HCT116 (cell line): ENCODE results near the gene FOXP1. TPM values are rescaled to one million over a fixed set of nuclear protein-coding genes. Genes with fewer than 3 reads are reported as not detected.

Source experiments
- ATAC-seq: fragments of 200-7000 bp; cut with Tn5 transposase; 2 replicates; pipeline ENCODE4 v1.9.1; 2020; ENCODE audit warnings: mild to moderate bottlenecking, moderate library complexity
- BruUV-seq: library from RNA; stranded (reverse); fragments of 400-500 nt; replicated peaks from 2 replicates; lab custom pipeline; 2021; lab: Mats Ljungman, UMichigan
- CTCF ChIA-PET: fragments of 300-600 bp; sonication (Branson Sonifier 250); formaldehyde crosslinking; loops from one replicate; lab custom pipeline; 2021; ENCODE audit warnings: antibody characterized with exemption; lab: Charles Lee
- POLR2A ChIA-PET: fragments of 300-600, 350-600 bp; sonication (Branson Sonifier 250); formaldehyde crosslinking; loops from one replicate; lab custom pipeline; 2021; ENCODE audit warnings: antibody characterized with exemption; lab: Charles Lee
- RAD21 ChIA-PET, 2 experiments: fragments of 300-600 bp; sonication (Branson Sonifier 250); formaldehyde crosslinking; loops; one replicate each; lab custom pipeline; 2023; ENCODE audit warnings: low total read pairs in 2 of 2; ENCODE audit not compliant: uncharacterized antibody in 2 of 2, unreplicated experiment in 2 of 2, low non-redundant PET in 1 of 2; lab: Charles Lee
- DNase-seq: peaks from one replicate; pipeline ENCODE4 v3.0.0-alpha.2; 2010; ENCODE audit warnings: low read depth, low spot score
- H2AFZ ChIP-seq: fragments of 200-600 bp; shearing (Covaris generic), sonication (generic); 2 replicates; pipeline ENCODE4 v1.6.1; 2017; ENCODE audit warnings: low read depth, mixed run types, mixed read lengths, antibody characterized with exemption, low read length; ENCODE audit not compliant: poor library complexity, severe bottlenecking
- H3K27ac ChIP-seq: 2 replicates; pipeline ENCODE4 v1.5.1; 2012; ENCODE audit warnings: low read depth, low read length
- H3K27me3 ChIP-seq: fragments of 200-600 bp; sonication (generic); 2 replicates; pipeline ENCODE4 v1.6.1; 2016; ENCODE audit warnings: mixed run types, low read length, mixed read lengths; ENCODE audit not compliant: insufficient read depth
- H3K36me3 ChIP-seq, 2 experiments: fragments of 200-500 bp in 1 of 2; fragments of 200-600 bp in 1 of 2; sonication (Bioruptor generic) in 1 of 2; sonication (generic) in 1 of 2; 2 replicates each; pipeline versions ENCODE4 v1.5.1 to v1.6.1; 2014 to 2016; ENCODE audit warnings: low read length in 2 of 2, inconsistent platforms in 1 of 2, mixed read lengths in 1 of 2, mixed run types in 1 of 2; ENCODE audit not compliant: insufficient read depth in 2 of 2, control insufficient read depth in 1 of 2
- H3K4me1 ChIP-seq, 2 experiments: fragments of 200-600 bp in 1 of 2; sonication (generic) in 1 of 2; 2 replicates each; pipeline versions ENCODE4 v1.5.1 to v1.6.1; 2012 to 2017; ENCODE audit warnings: low read length in 2 of 2, inconsistent platforms in 1 of 2, mild to moderate bottlenecking in 1 of 2, mixed read lengths in 1 of 2, mixed run types in 1 of 2, moderate library complexity in 1 of 2; ENCODE audit not compliant: insufficient read depth in 2 of 2, control insufficient read depth in 1 of 2
- H3K4me2 ChIP-seq: fragments of 200-600 bp; sonication (generic); 2 replicates; pipeline ENCODE4 v1.6.1; 2017; ENCODE audit warnings: mixed run types, low read length, mixed read lengths
- H3K4me3 ChIP-seq, 2 experiments: fragments of 200-600 bp in 1 of 2; sonication (generic) in 1 of 2; replicated peaks in 1 of 2; 2 replicates each; pipeline ENCODE4 v1.5.1; 2011 to 2016; ENCODE audit warnings: low read length in 2 of 2, control low read depth in 1 of 2, low read depth in 1 of 2, mild to moderate bottlenecking in 1 of 2, mixed read lengths in 1 of 2, mixed run types in 1 of 2
- H3K79me2 ChIP-seq: fragments of 200-600 bp; sonication (generic); 2 replicates; pipeline ENCODE4 v1.6.1; 2017; ENCODE audit warnings: mild to moderate bottlenecking, mixed run types, low read length, moderate library complexity, mixed read lengths; ENCODE audit not compliant: insufficient read depth
- H3K9ac ChIP-seq: fragments of 200-600 bp; sonication (generic); 2 replicates; pipeline ENCODE4 v1.6.1; 2016; ENCODE audit warnings: low read length, mixed read lengths
- H3K9me2 ChIP-seq: fragments of 200-600 bp; sonication (generic), shearing (Covaris generic); 2 replicates; pipeline ENCODE4 v1.6.1; 2017; ENCODE audit warnings: mixed run types, mild to moderate bottlenecking, moderate library complexity; ENCODE audit not compliant: insufficient read depth
- H3K9me3 ChIP-seq, 2 experiments: fragments of 200-500 bp in 1 of 2; fragments of 200-600 bp in 1 of 2; sonication (Bioruptor generic) in 1 of 2; sonication (generic) in 1 of 2; 2 replicates each; pipeline ENCODE4 v1.6.1; 2014 to 2017; ENCODE audit warnings: low read length in 2 of 2, mixed read lengths in 2 of 2, inconsistent platforms in 1 of 2, low read depth in 1 of 2, mild to moderate bottlenecking in 1 of 2, mixed run types in 1 of 2, moderate library complexity in 1 of 2; ENCODE audit not compliant: control insufficient read depth in 1 of 2, insufficient read depth in 1 of 2
- H4K20me1 ChIP-seq: fragments of 200-600 bp; sonication (generic), shearing (Covaris generic); 2 replicates; pipeline ENCODE4 v1.6.1; 2017; ENCODE audit warnings: mixed run types, mild to moderate bottlenecking, moderate library complexity; ENCODE audit not compliant: insufficient read depth
- CTCF ChIP-seq, 3 experiments: fragments of 200-600 bp in 1 of 3; sonication (generic) in 1 of 3; IDR thresholded peaks in 2 of 3; conservative IDR thresholded peaks in 1 of 3; 2 replicates each; pipeline ENCODE4 v1.5.1; 2012 to 2017; ENCODE audit warnings: low read depth in 2 of 3, low read length in 2 of 3, antibody characterized with exemption in 1 of 3, borderline replicate concordance in 1 of 3, control low read depth in 1 of 3, mild to moderate bottlenecking in 1 of 3, mixed read lengths in 1 of 3, mixed run types in 1 of 3, moderate library complexity in 1 of 3; ENCODE audit not compliant: insufficient read depth in 1 of 3
- EGR1 ChIP-seq: IDR thresholded peaks from 2 replicates; pipeline ENCODE4 v1.6.1; 2012; ENCODE audit warnings: low read depth
- ELF1 ChIP-seq: IDR thresholded peaks from 2 replicates; pipeline ENCODE4 v1.6.1; 2012; ENCODE audit warnings: low read depth, borderline replicate concordance
- EZH2 ChIP-seq: fragments of 200-600 bp; sonication (generic); IDR thresholded peaks from 2 replicates; pipeline ENCODE4 v1.6.1; 2017; ENCODE audit warnings: antibody characterized with exemption, mixed run types
- EZH2phosphoT487 ChIP-seq: fragments of 200-600 bp; IDR thresholded peaks from 2 replicates; pipeline ENCODE4 v1.6.1; 2018; ENCODE audit warnings: antibody characterized with exemption, borderline replicate concordance
- FOSL1 ChIP-seq: IDR thresholded peaks from 2 replicates; pipeline ENCODE4 v1.6.1; 2012; ENCODE audit warnings: low read depth
- MAX ChIP-seq: IDR thresholded peaks from 2 replicates; pipeline ENCODE4 v1.6.1; 2012
- POLR2A ChIP-seq: IDR thresholded peaks from 2 replicates; pipeline ENCODE4 v1.7.0; 2011; ENCODE audit warnings: borderline replicate concordance; ENCODE audit not compliant: insufficient read depth, insufficient read length; ENCODE audit errors: extremely low read depth
- RAD21 ChIP-seq: IDR thresholded peaks from 2 replicates; pipeline ENCODE4 v1.6.1; 2012; ENCODE audit warnings: low read depth, mild to moderate bottlenecking
- SRF ChIP-seq: IDR thresholded peaks from 2 replicates; pipeline ENCODE4 v1.6.1; 2012; ENCODE audit warnings: low read depth
- TCF7L2 ChIP-seq: IDR thresholded peaks from 2 replicates; pipeline ENCODE4 v1.7.0; 2011; ENCODE audit warnings: borderline replicate concordance, inconsistent platforms; ENCODE audit not compliant: insufficient read depth, insufficient read length; ENCODE audit errors: extremely low read depth
- YY1 ChIP-seq: IDR thresholded peaks from 2 replicates; pipeline ENCODE4 v1.6.1; 2011; ENCODE audit warnings: low read length, low read depth, moderate library complexity, mild to moderate bottlenecking; ENCODE audit not compliant: insufficient replicate concordance; ENCODE audit errors: extremely low read depth
- ZBTB33 ChIP-seq: IDR thresholded peaks from 2 replicates; pipeline ENCODE4 v1.6.1; 2011; ENCODE audit warnings: mild to moderate bottlenecking, low read length, moderate library complexity; ENCODE audit not compliant: insufficient replicate concordance; ENCODE audit errors: extremely low read depth
- ZFX ChIP-seq: fragments of 450-650 bp; IDR thresholded peaks from 2 replicates; pipeline ENCODE4 v1.6.1; 2017
- ZNF274 ChIP-seq: fragments of 200-500 bp; sonication (Bioruptor generic); IDR thresholded peaks from 2 replicates; pipeline ENCODE4 v1.6.1; 2014; ENCODE audit warnings: mild to moderate bottlenecking, low read depth, low read length, inconsistent platforms
- intact Hi-C: fragments of 100-400 bp; cut with micrococcal nuclease; formaldehyde crosslinking; loops from 2 replicates; pipeline ENCODE4 v1.10.0; 2022
- total RNA-seq: library from RNA; stranded (reverse); gene quantifications from one replicate; pipeline ENCODE4 v1.2.1, GENCODE V29; 2021; ENCODE audit not compliant: unreplicated experiment

FOXP1 gene
- total RNA-seq, 1 experiment from 2014 or later: 11.4 TPM

- Histone ChIP-seq H3K4me2 (no peak overlapping the region), H4K20me1 (no peaks in the 10 kb centered on the region), H3K4me3 (no peak overlapping the region), H3K9me2 (no peaks in the 10 kb centered on the region), H3K36me3 (no peaks in the 10 kb centered on the region), H3K79me2 (no peaks in the 10 kb centered on the region), H3K9ac (no peak overlapping the region), H3K27me3 (no peaks in the 10 kb centered on the region), H3K27ac (no peak overlapping the region), H2AFZ (no peak overlapping the region), H3K4me1 (no peaks in the 10 kb centered on the region), H3K9me3 (no peaks in the 10 kb centered on the region)
- ChIA-PET POLR2A (no interaction called here), RAD21 (no interaction called here), CTCF (interaction anchor here (1.5 kb wide), 1 partner anchor 9 kb away, joined by 5 read pairs; no protein-coding TSS in a partner anchor)
- DNase-seq (peak; percentile 6), ATAC-seq (peak; percentile 75)
- no TSS peak for BruUV-seq
- intact Hi-C loops: no loop called here
- TF ChIP-seq CTCF (IDR thresholded peaks at IDR 0.05 in 2 of 3, conservative IDR thresholded peaks at IDR 0.05 in 1 of 3; ENCODE audit: borderline replicate concordance in 1 of 3, insufficient read depth in 1 of 3, low read depth in 2 of 3, low read length in 2 of 3) (peak in 2 of 3 experiments; percentile 19 to 29; a peak in 2 of 6 replicates), FOSL1 (no peak)
These were observed 166.7 kb downstream of the FOXP1 start for GRCh38 chr3:71416876-71417275.

GRCh38 chr3:71415681-71416122 is 167.8 kb downstream of the FOXP1 start:
- H3K9ac ChIP-seq: no peak overlapping the region
- ChIA-PET RAD21 (no interaction called here), CTCF (no interaction called here), POLR2A (no interaction called here)
- BruUV-seq: no TSS peak
- H2AFZ ChIP-seq: no peak overlapping the region
- no peaks in the 10 kb centered on the region for H3K9me2 ChIP-seq
- DNase-seq (no peak), ATAC-seq (no peak)
- no peak for TF ChIP-seq RAD21
- no peak for TF ChIP-seq ELF1
- TF ChIP-seq SRF: no peak
- TF ChIP-seq EZH2: no peak
- no peak for TF ChIP-seq POLR2A
- TF ChIP-seq ZNF274: no peak
- no peak for TF ChIP-seq ZBTB33
- TF ChIP-seq YY1: no peak
- no peak for TF ChIP-seq EGR1
- TF ChIP-seq ZFX: no peak
- TF ChIP-seq EZH2phosphoT487: no peak
- TF ChIP-seq TCF7L2: no peak
- TF ChIP-seq MAX: no peak
- H3K79me2 ChIP-seq: no peaks in the 10 kb centered on the region
- no peaks in the 10 kb centered on the region for H4K20me1 ChIP-seq
- intact Hi-C loops: no loop called here
- H3K4me2 ChIP-seq: no peak overlapping the region
- no peak overlapping the region for H3K4me3 ChIP-seq
- no peaks in the 10 kb centered on the region for H3K4me1 ChIP-seq
- H3K9me3 ChIP-seq: no peaks in the 10 kb centered on the region
- H3K36me3 ChIP-seq: no peaks in the 10 kb centered on the region
- no peaks in the 10 kb centered on the region for H3K27me3 ChIP-seq
- H3K27ac ChIP-seq: no peak overlapping the region
